GM19238 (cell line): ENCODE results near the gene BBX.
"Not testable (repeated sequence)": the region's sequence is repeated elsewhere in the genome, so short reads cannot be mapped to it uniquely, and the experiment has no call there.

ENCODE experiments used
- DNase-seq: peaks from one replicate; pipeline ENCODE4 v3.0.0; 2011; ENCODE audit warnings: low spot score; ENCODE audit not compliant: insufficient read length

Gene BBX

GRCh38 chr3:107796791-107797190 lies 274.0 kb downstream of the BBX start:
- DNase-seq = no peak

DNA sequence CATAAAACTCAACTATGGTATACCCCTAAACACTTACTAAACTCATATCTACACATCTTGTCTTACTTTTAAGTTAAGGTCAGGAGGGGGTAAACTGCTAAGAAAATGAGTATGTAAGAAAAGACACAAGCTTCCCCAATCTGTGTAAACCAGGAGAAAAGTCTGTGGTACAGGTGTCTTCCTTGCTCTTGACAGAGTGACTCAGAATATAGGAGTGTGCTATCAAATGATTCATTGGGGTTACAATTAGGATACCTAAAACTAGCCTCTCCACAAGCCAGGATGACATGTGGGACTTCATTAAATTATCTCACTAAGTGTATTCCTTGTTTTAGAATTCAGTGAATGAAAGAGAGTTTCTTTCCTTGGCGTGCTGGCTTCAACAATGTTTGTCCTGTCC lies 274.8 kb downstream of the BBX start:
- DNase-seq = no peak

GRCh38 chr3:107798381-107798780 lies 275.6 kb downstream of the BBX start:
- no peak for DNase-seq

DNA sequence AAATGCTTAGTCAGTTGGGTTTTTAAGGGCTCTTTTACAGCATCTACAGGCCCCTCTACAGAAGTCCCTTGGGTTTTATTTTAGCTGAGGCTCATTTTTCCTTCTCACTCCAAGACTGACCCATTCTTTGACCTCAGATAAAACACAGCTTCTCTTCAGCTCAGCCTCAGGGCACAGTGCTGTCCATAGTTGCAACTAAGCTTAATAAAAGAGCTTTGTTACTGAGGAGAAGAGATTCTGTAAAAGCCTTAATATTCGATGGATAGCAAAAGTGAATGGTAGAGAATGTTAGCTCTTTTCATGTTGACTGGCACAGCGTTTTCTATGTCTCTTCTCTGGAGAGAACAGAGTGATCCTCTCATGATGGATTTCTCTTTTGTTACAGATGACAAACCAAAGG lies 277.9 kb downstream of the BBX start:
- no peak for DNase-seq

GRCh38 chr3:107803170-107803569 lies 280.4 kb downstream of the BBX start:
- DNase-seq = no peak

- no peak for DNase-seq
Measured at GRCh38 chr3:107806021-107806420, 283.3 kb downstream of the BBX start.

DNA sequence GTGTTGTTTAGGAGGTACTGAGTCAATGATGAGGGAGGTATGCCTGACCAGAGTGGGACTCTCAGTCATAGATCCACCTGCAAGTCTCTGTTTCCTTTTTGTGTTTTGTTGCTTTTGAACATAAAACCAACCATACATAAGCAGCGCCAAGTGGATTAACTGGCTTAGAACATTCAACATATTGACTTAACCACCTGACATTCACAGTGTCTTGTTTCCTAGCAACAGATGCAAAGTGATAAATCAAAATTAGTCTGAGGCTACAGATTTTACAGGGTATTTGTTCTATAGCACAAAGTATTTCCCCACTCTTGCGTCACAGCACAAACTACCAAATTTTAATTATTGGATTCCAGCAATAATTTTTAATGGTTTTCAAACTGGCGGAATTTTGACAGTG lies 283.8 kb downstream of the BBX start:
- DNase-seq = no peak

DNA sequence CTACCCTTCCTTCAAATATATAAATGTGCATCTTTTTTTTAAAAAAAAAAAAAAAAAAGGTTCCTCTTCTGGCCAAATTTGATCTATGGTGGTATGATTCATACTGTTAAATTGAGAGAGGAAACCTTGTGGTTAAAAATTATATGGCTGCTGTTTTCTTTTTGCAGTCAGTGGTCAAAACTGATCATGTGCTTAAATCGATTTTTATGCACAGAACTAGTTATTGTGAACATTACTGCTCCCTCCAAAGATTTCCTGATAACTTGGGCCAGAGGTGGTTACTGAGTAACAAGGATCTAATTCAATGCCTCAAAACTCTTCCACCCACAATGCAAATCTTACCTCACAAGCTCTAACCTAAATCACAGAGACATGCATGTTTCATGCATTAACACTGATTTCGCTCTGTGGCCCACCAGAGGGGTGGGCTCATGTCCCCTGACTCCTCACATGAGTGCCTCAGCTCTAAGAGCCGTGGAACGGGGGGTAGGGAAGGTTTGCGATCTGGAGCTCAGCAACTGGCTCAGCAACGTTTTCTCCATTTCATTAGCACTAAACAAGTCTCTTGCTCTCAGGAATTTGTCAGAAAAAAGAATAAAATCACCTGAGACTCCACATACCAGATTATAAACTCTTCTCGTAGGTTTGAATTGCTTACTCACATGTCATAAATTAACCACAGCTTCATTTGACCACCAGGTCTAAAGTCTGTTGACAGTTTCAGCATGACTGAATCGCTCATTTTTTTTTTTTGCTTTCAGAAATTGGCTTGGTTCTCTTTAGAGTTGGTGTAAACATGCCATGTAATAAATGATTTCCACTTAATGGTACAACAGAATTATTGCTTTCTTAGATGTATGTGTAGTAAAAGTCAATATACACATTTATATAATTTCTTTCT lies 287.7 kb downstream of the BBX start:
- DNase-seq = no peak

DNA sequence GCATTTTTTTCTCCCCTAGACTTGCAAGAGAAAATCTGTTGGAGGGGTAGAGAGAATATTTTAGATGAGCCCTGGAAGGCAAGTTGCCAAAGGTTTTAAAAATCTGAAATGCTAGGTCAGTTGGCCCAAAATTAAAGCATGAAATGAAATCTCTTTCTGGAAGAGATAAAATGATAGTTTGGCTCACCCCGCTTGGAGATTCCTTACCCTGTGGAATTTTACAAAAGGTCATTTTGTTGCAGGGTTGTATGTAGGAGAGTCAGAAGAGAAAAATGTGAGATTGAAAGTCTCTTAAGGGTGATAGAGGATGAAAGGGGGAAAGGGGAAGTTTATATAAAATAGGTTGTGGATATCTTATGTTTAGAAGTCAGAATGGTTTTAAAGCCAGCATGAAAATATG lies 290.3 kb downstream of the BBX start:
- no peak for DNase-seq

DNA sequence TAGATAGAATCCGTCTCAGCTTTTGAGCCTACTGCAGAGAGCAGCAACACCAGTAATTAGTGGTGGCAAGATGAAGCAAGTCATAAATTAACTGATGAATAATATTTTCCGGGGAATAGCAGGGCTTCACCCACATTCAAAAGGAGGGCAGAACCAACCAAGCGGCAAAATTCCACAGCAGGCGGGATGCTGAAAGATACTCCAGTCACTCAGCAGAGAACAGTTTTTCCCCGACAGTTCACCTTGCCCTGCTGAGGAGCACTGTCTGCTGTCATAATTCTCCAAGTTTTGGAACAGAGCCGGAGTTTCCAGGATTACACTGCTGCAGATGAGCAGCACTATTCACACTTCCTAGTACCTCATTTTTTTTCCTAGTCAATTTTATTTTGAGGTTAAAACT lies 293.3 kb downstream of the BBX start:
- no peak for DNase-seq

DNA sequence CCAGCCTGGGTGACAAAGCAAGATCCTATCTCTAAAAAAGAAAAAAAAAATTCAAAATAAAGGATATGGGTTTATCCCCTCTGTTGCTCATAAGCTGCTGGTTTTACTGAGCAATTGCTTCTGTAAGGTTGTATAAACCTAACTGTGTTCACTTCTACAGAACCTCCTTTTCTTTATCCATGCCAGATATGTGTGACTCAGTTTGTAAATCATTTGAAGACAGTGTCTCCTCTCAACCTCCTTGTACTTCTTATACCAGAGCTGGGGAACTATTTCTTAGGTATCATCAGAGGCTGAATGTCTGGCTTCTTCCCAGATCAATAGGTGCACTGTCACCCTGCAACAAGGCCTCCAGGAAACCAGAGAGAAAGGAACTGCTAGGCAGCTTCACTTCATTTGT lies 294.3 kb downstream of the BBX start:
- DNase-seq = no peak

DNA sequence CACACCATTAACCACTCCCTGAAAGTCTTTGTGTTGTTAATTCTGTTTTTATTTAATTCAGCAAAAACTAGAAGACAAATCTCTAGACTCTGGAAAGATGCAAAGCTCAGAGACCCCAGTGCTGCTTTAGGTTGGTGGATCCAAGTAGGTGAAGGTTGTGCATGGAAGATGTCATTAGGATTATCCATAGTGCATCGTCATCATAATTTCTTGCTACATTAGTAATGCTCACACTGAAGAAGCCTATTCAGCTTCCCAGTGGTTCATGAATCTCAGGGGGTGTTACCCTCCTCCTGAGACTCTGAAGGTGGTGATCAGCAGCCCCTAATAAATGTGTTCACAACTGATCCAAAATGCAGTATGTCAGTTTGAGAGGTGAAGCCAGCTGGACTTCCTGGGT lies 295.3 kb downstream of the BBX start:
- no peak for DNase-seq

DNA sequence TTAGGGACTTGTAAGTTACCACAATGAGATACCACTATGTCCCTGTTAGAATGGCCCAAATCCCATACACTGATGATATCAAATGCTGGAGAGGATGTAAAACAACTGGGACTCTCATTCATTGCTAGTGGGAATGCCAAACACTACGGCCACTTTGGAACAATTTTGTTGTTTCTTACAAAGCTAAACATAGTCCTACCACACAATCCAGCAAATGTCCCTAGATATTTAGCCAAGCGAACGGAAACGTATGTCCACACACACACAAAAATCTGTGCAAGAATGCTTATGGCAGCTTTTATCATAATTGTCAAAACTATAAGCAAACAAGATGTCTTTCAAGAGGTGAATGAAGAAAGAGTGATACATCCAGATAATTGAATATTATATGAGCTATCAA lies 296.9 kb downstream of the BBX start:
- DNase-seq = no peak

DNA sequence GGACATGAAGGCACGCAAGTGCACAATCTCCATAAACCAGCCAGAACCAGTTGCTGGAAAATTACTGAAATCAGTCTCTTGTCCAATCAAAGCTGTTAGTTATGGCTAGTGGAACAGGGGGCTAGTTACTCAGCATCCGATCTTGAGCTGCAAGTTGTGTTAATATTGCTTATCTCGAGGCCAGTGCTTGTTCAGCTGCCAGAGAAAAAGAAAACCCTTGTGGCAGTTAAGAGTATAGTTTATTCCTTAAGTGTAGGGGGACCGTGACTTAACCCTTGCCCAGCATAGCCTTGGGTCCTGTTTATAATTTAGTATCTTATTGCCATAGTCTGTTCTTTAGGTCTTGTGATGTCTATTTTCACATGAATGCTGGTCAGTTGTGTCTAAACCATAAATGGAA lies 299.5 kb downstream of the BBX start:
- DNase-seq = no peak

GRCh38 chr3:107824822-107825371 lies 302.1 kb downstream of the BBX start:
- no peak for DNase-seq

GRCh38 chr3:107825556-107825955 lies 302.8 kb downstream of the BBX start:
- no peak for DNase-seq

DNA sequence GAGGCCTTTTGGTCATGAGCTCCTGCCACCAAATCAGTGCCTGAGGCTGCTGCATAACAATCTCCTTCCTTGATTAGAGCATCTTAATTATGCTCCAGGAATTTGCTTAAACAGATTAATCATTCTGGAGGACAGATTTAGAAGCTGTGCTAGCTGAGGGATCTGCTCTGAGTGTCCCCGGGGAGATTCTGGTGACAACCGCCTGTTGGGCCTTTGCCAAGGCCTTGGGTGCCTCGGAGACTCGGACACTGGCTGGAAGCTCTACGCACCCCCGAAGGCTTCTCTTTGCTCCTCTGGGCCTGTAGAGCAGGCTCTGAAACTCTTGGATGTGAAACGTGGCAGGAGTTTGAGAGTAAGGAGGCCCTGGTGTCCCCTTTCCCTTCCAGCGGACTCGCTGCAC lies 304.0 kb downstream of the BBX start:
- DNase-seq = no peak

DNA sequence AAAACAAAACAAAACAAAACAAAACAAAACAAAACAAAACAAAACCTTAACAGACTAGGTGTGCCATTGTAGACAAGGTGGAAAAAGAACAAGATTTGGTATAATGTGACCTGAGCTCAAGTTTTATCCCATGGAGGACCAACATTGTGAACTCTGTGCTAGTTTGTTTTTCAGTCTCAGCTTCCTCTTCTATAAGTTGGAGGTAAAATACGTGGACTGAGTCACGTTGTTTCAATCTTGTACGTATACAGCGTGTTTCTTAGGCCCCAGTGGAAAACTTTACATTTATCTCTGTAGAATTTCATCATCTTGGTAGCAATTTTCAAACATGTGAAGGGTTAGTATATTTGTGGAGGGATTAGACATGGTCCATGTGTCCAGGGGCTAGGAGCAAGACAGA lies 306.4 kb downstream of the BBX start:
- no peak for DNase-seq

- DNase-seq = no peak
Measured at GRCh38 chr3:107831590-107831989, 308.8 kb downstream of the BBX start.

DNA sequence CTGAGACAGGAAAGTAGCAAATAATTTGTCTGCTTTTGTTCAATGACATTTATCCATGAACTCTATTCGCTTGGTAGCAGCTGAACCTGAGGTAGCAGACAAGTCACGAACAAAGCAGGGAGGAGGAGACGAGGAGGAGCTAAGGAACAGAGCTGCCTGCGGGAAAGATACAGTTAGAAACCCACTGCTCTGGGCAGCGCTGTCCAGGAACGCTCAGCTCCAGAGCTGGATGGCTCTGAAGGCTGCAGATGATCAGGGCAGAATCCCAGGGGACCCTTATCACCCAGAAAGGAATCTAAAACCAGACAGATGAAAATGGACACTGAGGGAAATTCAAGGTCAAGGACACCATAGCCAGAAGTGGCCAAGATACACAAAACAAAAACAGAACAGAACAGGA lies 310.3 kb downstream of the BBX start:
- no peak for DNase-seq

DNA sequence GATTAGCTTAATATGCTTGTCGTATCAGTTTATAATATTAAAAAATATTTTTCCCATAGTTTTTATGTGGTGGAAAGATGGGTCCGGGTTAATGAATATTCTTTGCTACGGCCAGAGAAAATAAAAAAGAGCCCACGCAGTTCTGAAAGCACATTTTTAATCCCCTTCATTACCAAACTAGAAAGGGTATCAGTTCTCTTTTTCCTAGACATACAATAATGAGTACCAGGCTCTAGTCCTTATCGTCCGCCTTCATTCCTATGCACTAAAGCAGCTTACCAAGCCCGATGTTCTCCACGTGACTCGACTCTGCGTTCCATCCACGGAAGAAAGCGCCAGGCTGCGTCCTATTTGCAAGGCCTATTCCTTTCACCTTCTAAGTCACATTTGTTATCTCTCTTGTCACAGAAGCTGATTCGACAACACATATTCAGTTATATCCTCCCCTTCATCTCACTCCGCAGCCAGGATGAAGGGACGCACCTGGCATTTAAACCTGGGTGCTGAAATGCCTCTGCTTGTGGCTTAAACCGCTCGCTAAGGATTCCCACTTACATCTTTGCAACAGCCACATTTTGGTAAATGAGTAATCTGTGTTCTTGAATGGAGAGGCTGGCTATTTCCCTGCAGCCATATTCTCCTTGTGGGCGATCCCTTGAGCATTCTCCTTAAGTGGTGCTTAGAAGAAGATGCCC lies 311.1 kb downstream of the BBX start:
- DNase-seq = no peak

GRCh38 chr3:107835001-107835400 lies 312.2 kb downstream of the BBX start:
- not testable (repeated sequence) for DNase-seq
